Body of pancreas (tissue), 4 donors: ENCODE measurements around the gene DSCAM. TPM values are rescaled to one million over a fixed set of nuclear protein-coding genes. Genes with fewer than 3 reads are reported as not detected.

ENCODE experiments used
- ATAC-seq: fragments of 150-250 bp; one replicate; pipeline ENCODE4 v1.9.1; 2016
- DNase-seq, 4 donors: peaks; one replicate each; pipeline ENCODE4 v3.0.0-alpha.2; 2019
- H3K27ac ChIP-seq, 4 donors: fragments of 200-600 bp; sonication (generic); 1 replicate in 3 of 4; 2 replicates in 1 of 4; pipeline versions ENCODE4 v1.5.1 to v1.6.1; 2016 to 2019; ENCODE audit warnings: mild to moderate bottlenecking in 1 of 4, mixed read lengths in 1 of 4, moderate library complexity in 1 of 4
- H3K27me3 ChIP-seq, 2 donors: fragments of 200-600 bp; sonication (generic); one replicate each; pipeline ENCODE4 v1.6.0; 2016; ENCODE audit warnings: mild to moderate bottlenecking in 1 of 2
- H3K36me3 ChIP-seq, 2 donors: fragments of 200-600 bp; sonication (generic); replicated peaks in 1 of 2; 2 replicates each; pipeline ENCODE4 v1.5.1; 2016; ENCODE audit warnings: low read depth in 2 of 2; ENCODE audit not compliant: insufficient read depth in 1 of 2
- H3K4me1 ChIP-seq: fragments of 200-600 bp; sonication (generic); one replicate; pipeline ENCODE4 v1.6.0; 2016
- H3K4me3 ChIP-seq, 2 donors: fragments of 200-600 bp; sonication (generic); 1 replicate in 1 of 2; 2 replicates in 1 of 2; pipeline ENCODE4 v1.5.1; 2016 to 2019
- H3K9me3 ChIP-seq, 3 donors: fragments of 200-600 bp; sonication (generic); 1 replicate in 2 of 3; 2 replicates in 1 of 3; pipeline ENCODE4 v1.5.1; 2016
- POLR2A ChIP-seq, 3 donors: fragments of 450-650 bp; IDR thresholded peaks; one replicate each; pipeline ENCODE4 v1.6.1; 2016; ENCODE audit warnings: antibody characterized with exemption in 3 of 3, mild to moderate bottlenecking in 2 of 3
- WGBS, 2 donors: methylation state at CpG; one replicate each; pipeline ENCODE4 v1.1.5; 2017; 5-methylcytosine and 5-hydroxymethylcytosine counted together
- intact Hi-C: fragments of 100-400 bp; cut with DNase I; formaldehyde crosslinking; loops from one replicate; pipeline ENCODE4 v1.15.1; 2023
- total RNA-seq, 2 donors: library from RNA; depleted of rRNA; stranded (reverse); fragments of >200 nt; gene quantifications; one replicate each; pipeline ENCODE4 v1.1.0, GENCODE V29; 2016
- TF ChIP-seq, protein P1 (sequence below), 7 experiments: fragments of 450-650 bp in 4 of 7; fragments of 200-600 bp in 3 of 7; sonication (generic) in 3 of 7; IDR thresholded peaks; one replicate each; pipeline ENCODE4 v1.5.1; 2016 to 2019; ENCODE audit warnings: antibody characterized with exemption in 7 of 7

DSCAM gene
- total RNA-seq, 2 donors from 2014 or later = 0.26 TPM; not detected in 1

DNA sequence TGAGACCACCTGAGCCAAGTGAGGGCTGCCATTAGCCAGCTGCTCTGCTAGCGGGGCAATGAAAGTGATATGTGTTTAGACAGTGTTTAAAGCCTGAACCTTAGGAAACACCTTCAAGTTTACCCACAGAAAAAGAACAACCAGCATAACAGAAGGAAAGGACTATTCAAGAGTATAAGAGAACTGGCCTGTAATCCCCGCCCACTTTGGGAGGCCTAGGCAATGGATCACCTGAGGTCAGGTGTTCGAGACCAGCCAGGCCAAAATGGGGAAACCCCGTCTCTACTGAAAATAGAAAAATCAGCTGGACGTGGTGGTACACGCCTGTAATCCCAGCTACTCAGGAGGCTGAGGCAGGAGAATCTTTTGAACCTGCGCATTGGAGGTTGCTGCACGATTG, 830.3 kb downstream of the DSCAM start:
- Histone ChIP-seq H3K36me3 (no peaks in the 10 kb centered on the region), H3K4me3 (no peak overlapping the region), H3K9me3 (no peaks in the 10 kb centered on the region), H3K27me3 (no peaks in the 10 kb centered on the region), H3K4me1 (no peaks in the 10 kb centered on the region), H3K27ac (no peak overlapping the region)
- TF ChIP-seq, protein P1, sequence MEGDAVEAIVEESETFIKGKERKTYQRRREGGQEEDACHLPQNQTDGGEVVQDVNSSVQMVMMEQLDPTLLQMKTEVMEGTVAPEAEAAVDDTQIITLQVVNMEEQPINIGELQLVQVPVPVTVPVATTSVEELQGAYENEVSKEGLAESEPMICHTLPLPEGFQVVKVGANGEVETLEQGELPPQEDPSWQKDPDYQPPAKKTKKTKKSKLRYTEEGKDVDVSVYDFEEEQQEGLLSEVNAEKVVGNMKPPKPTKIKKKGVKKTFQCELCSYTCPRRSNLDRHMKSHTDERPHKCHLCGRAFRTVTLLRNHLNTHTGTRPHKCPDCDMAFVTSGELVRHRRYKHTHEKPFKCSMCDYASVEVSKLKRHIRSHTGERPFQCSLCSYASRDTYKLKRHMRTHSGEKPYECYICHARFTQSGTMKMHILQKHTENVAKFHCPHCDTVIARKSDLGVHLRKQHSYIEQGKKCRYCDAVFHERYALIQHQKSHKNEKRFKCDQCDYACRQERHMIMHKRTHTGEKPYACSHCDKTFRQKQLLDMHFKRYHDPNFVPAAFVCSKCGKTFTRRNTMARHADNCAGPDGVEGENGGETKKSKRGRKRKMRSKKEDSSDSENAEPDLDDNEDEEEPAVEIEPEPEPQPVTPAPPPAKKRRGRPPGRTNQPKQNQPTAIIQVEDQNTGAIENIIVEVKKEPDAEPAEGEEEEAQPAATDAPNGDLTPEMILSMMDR (IDR thresholded peaks at IDR 0.05) = no peak
- TF ChIP-seq POLR2A (IDR thresholded peaks at IDR 0.05) = no peak
- intact Hi-C loops = no loop called here
- WGBS, 2 donors = 74 to 75% methylated on average over 8 of the region's 8 CpGs
- ATAC-seq (no peak), DNase-seq (no peak)

DNA sequence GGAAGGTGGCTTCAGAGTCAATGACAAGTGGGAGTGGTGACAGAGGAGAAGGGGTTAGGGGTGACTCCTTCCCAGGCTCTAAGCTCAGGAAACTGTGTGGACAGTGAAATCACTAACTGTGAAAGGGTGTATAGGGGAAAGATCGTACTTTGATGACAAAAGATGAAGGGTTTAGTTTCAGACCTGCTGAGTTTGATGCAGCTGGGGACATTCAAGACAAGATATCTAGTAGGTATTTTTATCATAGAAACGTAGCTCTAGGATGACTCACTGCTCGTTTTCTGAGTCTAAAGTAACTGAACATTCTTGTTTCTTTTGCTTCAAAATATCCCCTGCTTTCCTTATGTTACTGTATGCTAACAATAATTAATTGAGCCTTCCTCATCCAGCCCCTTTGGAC, 830.7 kb downstream of the DSCAM start:
- DNase-seq (no peak), ATAC-seq (no peak)
- Histone ChIP-seq H3K9me3 (no peaks in the 10 kb centered on the region), H3K4me3 (no peak overlapping the region), H3K27ac (no peak overlapping the region), H3K27me3 (no peaks in the 10 kb centered on the region), H3K36me3 (no peaks in the 10 kb centered on the region), H3K4me1 (no peaks in the 10 kb centered on the region)
- WGBS, 2 donors = 49 to 50% methylated on average over 3 of the region's 3 CpGs
- intact Hi-C loops = no loop called here
- TF ChIP-seq, protein P1 (IDR thresholded peaks at IDR 0.05) = no peak
- no peak for TF ChIP-seq POLR2A (IDR thresholded peaks at IDR 0.05)

DNA sequence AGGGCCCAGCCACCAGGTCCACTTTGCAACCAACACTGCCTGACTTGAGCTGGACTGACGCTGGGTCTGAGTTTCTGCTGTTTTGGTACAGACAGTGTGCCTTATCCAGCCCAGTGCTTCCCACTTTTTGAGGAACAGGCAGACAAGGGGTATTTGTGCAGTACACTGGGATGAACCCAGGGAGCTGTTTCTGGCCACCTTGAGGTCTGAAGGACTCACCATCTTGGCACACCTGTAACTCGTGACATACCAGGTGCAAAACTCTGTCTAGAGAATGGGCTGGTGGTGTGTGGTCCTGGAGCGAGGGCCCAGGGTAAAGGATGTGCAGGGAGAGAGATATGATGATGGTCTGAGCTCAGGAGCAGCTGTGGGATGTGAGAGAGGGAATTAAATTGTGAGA, 831.1 kb downstream of the DSCAM start:
- no peak for TF ChIP-seq POLR2A (IDR thresholded peaks at IDR 0.05)
- TF ChIP-seq, protein P1 (IDR thresholded peaks at IDR 0.05) = no peak
- H3K27ac ChIP-seq = no peak overlapping the region
- no peaks in the 10 kb centered on the region for H3K4me1 ChIP-seq
- H3K4me3 ChIP-seq = no peak overlapping the region
- no peak for DNase-seq
- intact Hi-C loops = no loop called here
- no peaks in the 10 kb centered on the region for H3K36me3 ChIP-seq
- H3K27me3 ChIP-seq = no peaks in the 10 kb centered on the region
- no peaks in the 10 kb centered on the region for H3K9me3 ChIP-seq
- WGBS, 2 donors = 63 to 68% methylated on average over 3 of the region's 3 CpGs
- ATAC-seq = no peak

DNA sequence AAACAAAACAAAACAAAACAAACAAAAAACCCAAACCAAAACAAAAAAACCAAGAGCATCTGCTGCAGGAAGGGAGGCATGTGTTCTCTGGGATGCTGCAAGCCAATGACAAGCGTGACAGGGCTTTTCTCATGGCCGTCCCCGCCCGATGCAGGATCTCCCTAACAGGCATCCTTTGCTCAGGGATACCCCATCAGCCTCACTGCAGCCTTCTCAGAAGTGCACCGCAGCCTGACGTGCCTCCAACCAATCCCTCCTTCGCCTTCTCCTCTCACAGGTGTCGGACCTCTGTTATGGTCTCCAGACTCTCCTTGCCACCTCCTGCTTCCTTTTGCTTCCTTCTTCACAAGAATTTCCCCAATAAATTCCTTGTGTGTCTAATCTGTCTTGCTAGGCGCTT, 832.6 kb downstream of the DSCAM start:
- no peak for ATAC-seq
- TF ChIP-seq POLR2A (IDR thresholded peaks at IDR 0.05) = no peak
- TF ChIP-seq, protein P1 (IDR thresholded peaks at IDR 0.05) = no peak
- Histone ChIP-seq H3K27ac (no peak overlapping the region), H3K4me1 (no peaks in the 10 kb centered on the region), H3K9me3 (no peaks in the 10 kb centered on the region), H3K4me3 (no peak overlapping the region), H3K36me3 (no peaks in the 10 kb centered on the region), H3K27me3 (no peaks in the 10 kb centered on the region)
- intact Hi-C loops = no loop called here
- DNase-seq = no peak
- WGBS, 2 donors = 70 to 82% methylated on average over 9 of the region's 9 CpGs

DNA sequence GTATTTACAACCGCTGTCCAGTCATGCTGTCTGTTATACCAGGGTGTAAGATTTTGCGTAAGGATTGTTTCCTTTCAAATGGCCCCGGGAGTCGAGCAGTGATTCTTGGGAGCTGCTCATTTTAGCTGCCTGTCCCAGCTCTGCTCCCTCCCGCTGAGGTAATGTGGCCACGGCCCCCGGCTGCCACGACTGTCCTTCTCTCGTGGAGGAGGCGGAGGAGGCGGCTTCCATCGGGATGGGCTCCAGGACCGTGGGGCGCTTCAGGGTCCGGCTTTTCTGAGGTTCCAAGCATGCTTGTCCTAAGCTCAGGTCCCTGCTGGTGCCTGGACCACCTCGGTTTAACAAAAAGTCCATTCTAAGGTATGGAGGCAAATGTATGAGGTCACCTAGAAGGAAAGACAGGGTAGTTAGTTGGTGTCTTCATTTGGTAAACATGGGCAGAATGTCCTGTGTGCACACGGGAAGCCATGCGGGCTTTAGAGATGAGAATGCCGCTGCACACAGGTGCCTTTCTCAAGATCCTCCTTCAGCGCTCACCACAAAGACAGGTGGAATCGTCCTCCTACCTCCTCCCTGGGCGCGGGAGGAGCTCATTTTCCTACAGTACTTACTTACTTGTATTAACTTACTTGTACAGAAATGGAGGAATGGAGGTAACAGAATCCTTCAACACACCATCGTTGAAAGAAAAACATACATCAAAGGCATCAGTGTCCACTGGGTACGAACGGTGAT, 833.8 kb downstream of the DSCAM start:
- WGBS, 2 donors = 79 to 87% methylated on average over 26 of the region's 26 CpGs
- ATAC-seq (no peak), DNase-seq (no peak)
- H3K4me1 ChIP-seq = no peaks in the 10 kb centered on the region
- no peak for TF ChIP-seq POLR2A (IDR thresholded peaks at IDR 0.05)
- H3K36me3 ChIP-seq = no peaks in the 10 kb centered on the region
- H3K4me3 ChIP-seq = no peak overlapping the region
- no peaks in the 10 kb centered on the region for H3K9me3 ChIP-seq
- H3K27ac ChIP-seq = no peak overlapping the region
- no peaks in the 10 kb centered on the region for H3K27me3 ChIP-seq
- intact Hi-C loops = no loop called here
